ENCODE measurements around the gene GPRC5C.
A peak's percentile ranks its signal among the peaks of the same experiment; 100 is the strongest.

DNA sequence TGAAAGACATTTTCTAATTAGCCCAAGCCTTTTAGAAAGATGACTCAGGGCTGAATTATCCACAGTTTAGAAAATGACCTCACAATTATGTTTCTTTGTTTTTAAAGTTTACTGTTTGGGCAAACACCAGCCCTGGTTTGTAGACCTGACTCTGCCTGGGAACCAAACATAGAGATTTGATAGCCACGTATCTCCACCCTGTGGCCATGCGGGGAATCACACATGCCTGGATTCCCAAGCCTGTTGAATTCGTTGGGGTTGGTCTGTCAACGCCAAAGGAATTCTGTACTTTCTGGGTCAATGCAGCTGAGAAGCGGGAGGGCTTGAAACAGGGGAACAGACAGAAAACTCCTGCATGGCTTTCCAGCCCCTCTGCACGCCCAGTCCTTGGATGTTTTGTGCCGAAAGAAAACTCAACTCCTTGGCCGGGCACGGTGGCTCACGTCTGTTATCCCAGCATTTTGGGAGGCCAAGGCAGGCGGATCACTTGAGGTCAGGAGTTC lies 61.5 kb downstream of the GPRC5C start:
- TF ChIP-seq, protein P1, sequence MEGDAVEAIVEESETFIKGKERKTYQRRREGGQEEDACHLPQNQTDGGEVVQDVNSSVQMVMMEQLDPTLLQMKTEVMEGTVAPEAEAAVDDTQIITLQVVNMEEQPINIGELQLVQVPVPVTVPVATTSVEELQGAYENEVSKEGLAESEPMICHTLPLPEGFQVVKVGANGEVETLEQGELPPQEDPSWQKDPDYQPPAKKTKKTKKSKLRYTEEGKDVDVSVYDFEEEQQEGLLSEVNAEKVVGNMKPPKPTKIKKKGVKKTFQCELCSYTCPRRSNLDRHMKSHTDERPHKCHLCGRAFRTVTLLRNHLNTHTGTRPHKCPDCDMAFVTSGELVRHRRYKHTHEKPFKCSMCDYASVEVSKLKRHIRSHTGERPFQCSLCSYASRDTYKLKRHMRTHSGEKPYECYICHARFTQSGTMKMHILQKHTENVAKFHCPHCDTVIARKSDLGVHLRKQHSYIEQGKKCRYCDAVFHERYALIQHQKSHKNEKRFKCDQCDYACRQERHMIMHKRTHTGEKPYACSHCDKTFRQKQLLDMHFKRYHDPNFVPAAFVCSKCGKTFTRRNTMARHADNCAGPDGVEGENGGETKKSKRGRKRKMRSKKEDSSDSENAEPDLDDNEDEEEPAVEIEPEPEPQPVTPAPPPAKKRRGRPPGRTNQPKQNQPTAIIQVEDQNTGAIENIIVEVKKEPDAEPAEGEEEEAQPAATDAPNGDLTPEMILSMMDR (IDR thresholded peaks at IDR 0.05): peak; percentile 82 to 96 (median 90)
- TF ChIP-seq POLR2A (IDR thresholded peaks at IDR 0.05): no peak
